ENCODE measurements around the gene GPSM1.

The GPSM1 gene

DNA sequence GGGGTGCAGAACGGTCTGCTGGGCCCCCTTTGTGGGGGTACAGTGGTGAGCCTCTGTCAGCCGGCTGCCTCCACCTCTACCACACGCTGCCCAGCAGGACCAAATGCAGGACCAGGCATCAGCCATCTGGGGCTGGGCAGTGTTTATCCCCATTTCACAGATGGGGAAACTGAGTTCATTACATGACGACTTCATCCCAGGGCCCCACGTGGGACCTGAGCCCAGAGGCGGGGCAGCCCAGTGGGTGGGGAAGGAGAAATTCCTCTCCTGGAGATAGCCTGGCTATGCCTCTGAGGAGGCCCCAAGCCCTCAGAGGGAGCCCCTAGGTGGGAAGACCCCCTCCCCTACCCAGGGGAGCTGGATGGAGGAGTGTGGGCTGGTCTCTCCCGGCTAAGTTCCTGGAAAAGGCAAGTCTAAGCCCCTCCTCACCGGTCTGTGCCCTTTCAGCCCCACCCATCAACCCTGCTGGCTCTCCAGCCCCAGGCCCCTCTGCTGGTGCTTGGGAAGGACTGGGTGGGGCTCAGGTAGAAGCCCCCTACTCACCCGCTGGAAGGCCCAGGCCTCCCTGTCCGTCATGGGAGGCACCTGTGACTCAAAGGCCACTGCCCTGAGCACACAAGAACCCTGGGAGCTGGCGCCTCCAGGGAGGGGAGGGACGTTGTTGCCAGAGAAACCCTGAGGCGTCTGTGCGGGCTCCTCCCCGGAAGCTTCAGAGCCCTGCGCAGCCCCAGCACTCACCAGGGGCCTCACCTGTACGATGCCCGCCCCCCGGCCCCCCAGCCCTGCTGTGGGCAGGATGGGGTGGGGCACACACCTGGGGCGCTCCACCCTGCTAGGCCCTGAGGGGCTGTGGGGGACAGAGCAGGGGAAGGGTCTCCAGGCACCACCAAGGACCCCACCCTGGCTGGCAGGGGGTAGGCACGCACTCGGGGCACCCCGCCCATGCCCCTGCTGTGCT lies 16.0 kb upstream of the GPSM1 start:
- H3K36me3 ChIP-seq (ENCODE audit: control insufficient read depth, insufficient read depth, low read length) = no peaks in the 10 kb centered on the region
- H3K4me1 ChIP-seq (ENCODE audit: control insufficient read depth, insufficient read depth, low read length, poor library complexity, severe bottlenecking) = peaks cover 7% of the 10 kb centered on the region
- H3K27me3 ChIP-seq (replicated peaks; ENCODE audit: control insufficient read depth, insufficient read depth, low read length, poor library complexity, severe bottlenecking) = peaks cover 4% of the 10 kb centered on the region
- no peaks in the 10 kb centered on the region for H3K9me3 ChIP-seq (ENCODE audit: control insufficient read depth, low read length)
- H3K27ac ChIP-seq (ENCODE audit: insufficient read depth, low read length, poor library complexity, severe bottlenecking) = no peak overlapping the region
- H3K4me3 ChIP-seq (ENCODE audit: insufficient read depth, low read depth, low read length, poor library complexity, severe bottlenecking) = no peak overlapping the region
- DNase-seq = no peak

DNA sequence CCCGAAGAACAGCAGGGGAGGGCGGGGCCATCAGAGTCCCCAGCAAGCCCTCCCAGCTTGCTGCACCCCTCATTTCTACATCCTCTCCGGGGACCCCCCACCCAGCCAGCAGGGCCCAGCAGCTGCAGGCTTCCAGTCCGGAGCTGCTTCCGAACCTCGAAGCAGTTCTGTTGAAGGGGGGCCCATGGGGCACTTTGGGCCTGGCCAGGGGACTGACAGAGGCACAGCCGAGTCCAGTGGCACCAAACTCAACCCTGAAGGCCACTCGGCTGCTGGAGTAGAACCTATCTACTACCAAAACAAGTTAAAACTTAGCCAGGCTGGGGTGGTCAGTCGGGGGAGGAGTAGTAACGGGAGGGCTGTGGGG lies 15.3 kb upstream of the GPSM1 start:
- peaks cover 4% of the 10 kb centered on the region for H3K27me3 ChIP-seq (replicated peaks; ENCODE audit: control insufficient read depth, insufficient read depth, low read length, poor library complexity, severe bottlenecking)
- peaks cover 4% of the 10 kb centered on the region for H3K4me1 ChIP-seq (ENCODE audit: control insufficient read depth, insufficient read depth, low read length, poor library complexity, severe bottlenecking)

DNA sequence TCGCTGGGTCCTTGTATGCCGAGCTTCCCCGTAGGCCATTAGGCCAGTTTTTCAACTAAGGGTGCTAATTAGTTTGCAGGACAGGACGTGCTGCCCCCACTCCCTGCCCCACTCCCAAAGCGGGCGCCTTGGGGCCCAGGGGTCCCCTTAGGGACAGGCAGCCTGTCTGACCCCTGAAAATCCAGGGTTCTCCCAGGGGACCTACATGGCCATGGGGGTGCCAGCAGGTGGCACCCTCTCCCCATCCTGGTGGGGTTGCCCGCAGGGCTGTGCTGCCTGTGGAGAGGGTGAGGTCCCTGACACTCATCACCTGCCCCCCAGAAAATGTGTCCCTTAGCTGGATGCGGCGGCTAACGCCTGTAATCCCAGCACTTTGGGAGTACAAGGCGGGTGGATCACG lies 14.9 kb upstream of the GPSM1 start:
- H3K9me3 ChIP-seq (ENCODE audit: control insufficient read depth, low read length) = no peaks in the 10 kb centered on the region
- no peak overlapping the region for H3K4me3 ChIP-seq (ENCODE audit: insufficient read depth, low read depth, low read length, poor library complexity, severe bottlenecking)
- no peak overlapping the region for H3K27ac ChIP-seq (ENCODE audit: insufficient read depth, low read length, poor library complexity, severe bottlenecking)
- H3K4me1 ChIP-seq (ENCODE audit: control insufficient read depth, insufficient read depth, low read length, poor library complexity, severe bottlenecking) = peaks cover 4% of the 10 kb centered on the region
- DNase-seq = peak in 1 of 3 donors; percentile 15
- H3K27me3 ChIP-seq (replicated peaks; ENCODE audit: control insufficient read depth, insufficient read depth, low read length, poor library complexity, severe bottlenecking) = peaks cover 4% of the 10 kb centered on the region
- H3K36me3 ChIP-seq (ENCODE audit: control insufficient read depth, insufficient read depth, low read length) = no peaks in the 10 kb centered on the region

More for the DNA sequence above, 15.3 kb upstream of the GPSM1 start:
- no peaks in the 10 kb centered on the region for H3K9me3 ChIP-seq (ENCODE audit: control insufficient read depth, low read length)
- no peak for DNase-seq
- no peaks in the 10 kb centered on the region for H3K36me3 ChIP-seq (ENCODE audit: control insufficient read depth, insufficient read depth, low read length)
- no peak overlapping the region for H3K27ac ChIP-seq (ENCODE audit: insufficient read depth, low read length, poor library complexity, severe bottlenecking)
- no peak overlapping the region for H3K4me3 ChIP-seq (ENCODE audit: insufficient read depth, low read depth, low read length, poor library complexity, severe bottlenecking)

DNA sequence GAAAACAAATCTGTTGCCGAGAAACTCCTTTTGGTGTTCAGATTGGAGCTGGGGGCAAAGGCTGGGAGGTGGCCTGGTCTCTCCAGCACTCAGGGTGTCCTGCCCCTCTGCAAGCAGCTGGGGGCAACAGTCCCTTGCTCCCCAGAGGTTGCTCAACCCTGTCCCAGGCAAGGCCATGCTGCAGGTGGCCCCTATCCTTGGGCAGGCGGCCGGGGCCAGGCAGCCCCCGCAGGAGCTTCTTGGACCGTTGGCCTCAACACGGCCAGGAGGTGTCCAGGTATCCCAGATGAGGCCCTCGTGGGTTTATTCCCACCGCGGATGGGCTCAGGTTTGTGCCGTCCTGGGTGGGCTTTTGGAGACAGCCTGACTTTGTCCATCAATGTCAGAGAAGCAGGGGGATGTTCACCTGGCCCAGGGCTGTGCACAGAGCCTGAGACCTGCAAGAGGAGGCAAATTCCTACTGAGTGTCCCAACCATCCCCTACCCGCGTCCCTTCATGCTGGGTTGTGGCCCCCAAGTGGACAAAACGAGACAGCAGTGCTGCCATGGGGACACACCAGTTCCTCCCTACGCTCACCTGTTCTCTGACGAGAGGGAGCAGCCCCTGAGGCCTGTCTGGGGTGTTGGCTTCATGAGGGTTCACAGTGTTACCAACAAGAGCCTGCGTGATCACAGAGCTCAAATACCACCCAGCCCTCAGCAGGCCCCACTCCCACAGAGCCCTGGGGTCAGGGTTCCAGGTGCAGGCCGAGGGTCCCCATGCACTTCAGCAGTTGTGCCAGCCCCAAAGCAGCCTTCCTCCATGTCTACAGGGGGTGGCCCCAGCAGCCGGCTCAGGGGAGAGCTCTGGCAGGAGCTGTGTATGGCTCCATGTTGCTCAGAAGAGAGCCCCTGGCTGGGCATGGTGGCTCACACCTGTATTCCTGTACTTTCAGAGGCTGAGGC lies 14.0 kb upstream of the GPSM1 start:
- H3K4me3 ChIP-seq (ENCODE audit: insufficient read depth, low read depth, low read length, poor library complexity, severe bottlenecking) = no peak overlapping the region
- H3K36me3 ChIP-seq (ENCODE audit: control insufficient read depth, insufficient read depth, low read length) = no peaks in the 10 kb centered on the region
- H3K27me3 ChIP-seq (replicated peaks; ENCODE audit: control insufficient read depth, insufficient read depth, low read length, poor library complexity, severe bottlenecking) = peaks cover 4% of the 10 kb centered on the region
- no peaks in the 10 kb centered on the region for H3K9me3 ChIP-seq (ENCODE audit: control insufficient read depth, low read length)
- peaks cover 4% of the 10 kb centered on the region for H3K4me1 ChIP-seq (ENCODE audit: control insufficient read depth, insufficient read depth, low read length, poor library complexity, severe bottlenecking)
- no peak overlapping the region for H3K27ac ChIP-seq (ENCODE audit: insufficient read depth, low read length, poor library complexity, severe bottlenecking)
- no peak for DNase-seq

DNA sequence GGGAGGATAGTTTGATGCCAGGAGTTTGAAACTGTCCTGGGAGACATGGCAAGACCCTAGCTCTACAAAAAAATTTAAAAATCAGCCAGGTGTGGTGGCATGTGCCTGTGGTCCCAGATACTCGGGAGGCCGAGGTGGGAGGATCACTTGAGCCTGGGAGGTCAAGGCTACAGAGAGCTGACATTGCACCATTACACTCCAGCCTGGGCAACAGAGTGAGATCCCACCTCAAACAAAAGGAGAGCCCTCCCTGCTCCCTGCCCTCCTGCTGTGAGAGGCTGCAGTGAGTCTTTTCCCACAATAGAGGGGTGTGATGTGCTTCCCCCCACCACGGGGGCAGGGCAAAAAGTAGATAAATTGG lies 13.3 kb upstream of the GPSM1 start:
- no peaks in the 10 kb centered on the region for H3K36me3 ChIP-seq (ENCODE audit: control insufficient read depth, insufficient read depth, low read length)
- no peak for DNase-seq
- no peak overlapping the region for H3K27ac ChIP-seq (ENCODE audit: insufficient read depth, low read length, poor library complexity, severe bottlenecking)
- H3K4me3 ChIP-seq (ENCODE audit: insufficient read depth, low read depth, low read length, poor library complexity, severe bottlenecking) = no peak overlapping the region
- peaks cover 4% of the 10 kb centered on the region for H3K4me1 ChIP-seq (ENCODE audit: control insufficient read depth, insufficient read depth, low read length, poor library complexity, severe bottlenecking)
- no peaks in the 10 kb centered on the region for H3K9me3 ChIP-seq (ENCODE audit: control insufficient read depth, low read length)
- H3K27me3 ChIP-seq (replicated peaks; ENCODE audit: control insufficient read depth, insufficient read depth, low read length, poor library complexity, severe bottlenecking) = peaks cover 4% of the 10 kb centered on the region

DNA sequence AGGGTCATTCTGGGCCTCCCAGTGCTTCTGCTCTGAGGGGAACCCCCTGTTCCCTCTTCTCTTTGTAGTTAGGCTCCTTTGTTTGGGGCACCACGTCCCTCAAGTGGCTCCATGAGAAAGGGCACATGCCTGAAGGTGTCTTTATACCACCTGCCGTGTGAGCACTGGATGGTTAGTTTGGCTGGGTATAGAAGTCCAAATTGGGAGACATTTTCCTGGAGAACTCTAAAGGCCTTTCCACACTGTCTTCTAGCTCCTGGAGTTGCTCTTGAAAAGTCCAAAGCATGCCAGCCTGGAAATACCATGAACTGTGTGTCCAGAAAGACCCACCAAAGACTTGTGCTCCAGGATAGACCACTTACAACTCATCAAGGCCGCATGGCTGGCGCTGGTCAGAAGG lies 12.4 kb upstream of the GPSM1 start:
- no peak for DNase-seq
- Histone ChIP-seq H3K4me3 (ENCODE audit: insufficient read depth, low read depth, low read length, poor library complexity, severe bottlenecking) (no peak overlapping the region), H3K27ac (ENCODE audit: insufficient read depth, low read length, poor library complexity, severe bottlenecking) (no peak overlapping the region), H3K9me3 (ENCODE audit: control insufficient read depth, low read length) (no peaks in the 10 kb centered on the region), H3K36me3 (ENCODE audit: control insufficient read depth, insufficient read depth, low read length) (no peaks in the 10 kb centered on the region), H3K4me1 (ENCODE audit: control insufficient read depth, insufficient read depth, low read length, poor library complexity, severe bottlenecking) (peaks cover 4% of the 10 kb centered on the region), H3K27me3 (replicated peaks; ENCODE audit: control insufficient read depth, insufficient read depth, low read length, poor library complexity, severe bottlenecking) (peaks cover 4% of the 10 kb centered on the region)

DNA sequence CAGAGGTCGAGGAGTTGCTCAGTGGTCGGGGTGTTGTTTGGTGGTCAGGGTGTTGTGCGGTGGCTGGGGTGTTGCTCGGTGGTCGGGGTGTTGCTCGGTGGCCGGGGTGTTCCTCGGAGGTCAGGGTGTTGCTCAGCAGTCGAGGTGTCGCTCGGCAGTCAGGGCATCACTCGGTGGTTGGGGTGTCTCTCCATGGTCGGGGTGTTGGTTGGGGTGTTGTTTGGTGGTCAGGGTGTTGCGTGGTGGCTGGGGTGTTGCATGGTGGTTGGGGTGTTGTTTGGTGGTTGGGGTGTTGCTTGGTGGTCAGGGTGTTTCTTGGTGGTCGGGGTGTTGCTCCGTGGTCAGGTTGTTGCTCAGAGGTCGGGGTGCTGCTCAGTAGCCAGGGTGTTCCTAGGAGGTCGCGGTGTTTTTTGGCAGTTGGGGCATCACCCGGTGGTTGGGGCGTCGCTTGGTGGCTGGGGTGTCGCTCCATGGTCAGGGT lies 11.0 kb upstream of the GPSM1 start:
- Histone ChIP-seq H3K4me3 (ENCODE audit: insufficient read depth, low read depth, low read length, poor library complexity, severe bottlenecking) (no peak overlapping the region), H3K4me1 (ENCODE audit: control insufficient read depth, insufficient read depth, low read length, poor library complexity, severe bottlenecking) (peaks cover 3% of the 10 kb centered on the region), H3K9me3 (ENCODE audit: control insufficient read depth, low read length) (no peaks in the 10 kb centered on the region), H3K36me3 (ENCODE audit: control insufficient read depth, insufficient read depth, low read length) (no peaks in the 10 kb centered on the region), H3K27me3 (replicated peaks; ENCODE audit: control insufficient read depth, insufficient read depth, low read length, poor library complexity, severe bottlenecking) (no peaks in the 10 kb centered on the region), H3K27ac (ENCODE audit: insufficient read depth, low read length, poor library complexity, severe bottlenecking) (no peak overlapping the region)
- no peak for DNase-seq

DNA sequence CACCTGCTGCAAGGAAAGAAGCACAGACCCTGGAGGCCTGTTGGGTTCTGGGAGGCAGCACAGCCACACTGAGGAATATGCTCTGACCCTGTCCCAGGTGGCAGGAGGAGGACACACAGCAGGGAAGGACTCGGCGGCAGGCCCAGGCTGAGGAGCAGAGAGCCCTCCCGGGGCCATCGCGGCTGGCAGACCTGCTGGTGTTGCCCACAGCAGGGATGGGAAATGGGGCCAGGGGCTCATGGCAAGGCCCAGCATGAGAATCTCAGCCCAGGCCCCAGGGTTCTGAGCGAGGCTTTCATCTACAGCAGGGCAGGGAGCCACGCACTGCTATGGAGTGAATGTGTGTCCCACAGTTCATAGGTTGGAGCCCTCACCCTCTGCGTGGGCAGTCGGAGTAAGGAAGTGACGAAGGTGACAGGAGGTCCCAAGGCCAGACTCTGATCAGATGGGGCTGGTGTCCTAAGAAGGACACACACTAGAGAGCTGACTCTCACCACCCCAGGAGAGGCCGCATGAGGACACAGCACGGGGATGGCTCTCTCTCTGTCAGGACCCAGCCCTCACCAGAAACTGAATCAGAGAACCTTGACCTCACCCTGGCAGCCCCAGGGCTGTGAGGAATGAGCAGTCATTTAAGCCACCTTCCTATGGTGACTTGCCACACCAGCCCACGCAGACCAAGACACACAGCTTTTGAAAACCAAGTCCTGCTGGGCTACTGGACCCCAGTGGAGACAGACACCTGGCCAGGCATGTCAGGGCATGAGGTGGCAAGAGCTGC lies 10.3 kb upstream of the GPSM1 start:
- Histone ChIP-seq H3K4me1 (ENCODE audit: control insufficient read depth, insufficient read depth, low read length, poor library complexity, severe bottlenecking) (no peaks in the 10 kb centered on the region), H3K4me3 (ENCODE audit: insufficient read depth, low read depth, low read length, poor library complexity, severe bottlenecking) (no peak overlapping the region), H3K27me3 (replicated peaks; ENCODE audit: control insufficient read depth, insufficient read depth, low read length, poor library complexity, severe bottlenecking) (no peaks in the 10 kb centered on the region), H3K36me3 (ENCODE audit: control insufficient read depth, insufficient read depth, low read length) (no peaks in the 10 kb centered on the region), H3K9me3 (ENCODE audit: control insufficient read depth, low read length) (no peaks in the 10 kb centered on the region), H3K27ac (ENCODE audit: insufficient read depth, low read length, poor library complexity, severe bottlenecking) (no peak overlapping the region)
- no peak for DNase-seq

DNA sequence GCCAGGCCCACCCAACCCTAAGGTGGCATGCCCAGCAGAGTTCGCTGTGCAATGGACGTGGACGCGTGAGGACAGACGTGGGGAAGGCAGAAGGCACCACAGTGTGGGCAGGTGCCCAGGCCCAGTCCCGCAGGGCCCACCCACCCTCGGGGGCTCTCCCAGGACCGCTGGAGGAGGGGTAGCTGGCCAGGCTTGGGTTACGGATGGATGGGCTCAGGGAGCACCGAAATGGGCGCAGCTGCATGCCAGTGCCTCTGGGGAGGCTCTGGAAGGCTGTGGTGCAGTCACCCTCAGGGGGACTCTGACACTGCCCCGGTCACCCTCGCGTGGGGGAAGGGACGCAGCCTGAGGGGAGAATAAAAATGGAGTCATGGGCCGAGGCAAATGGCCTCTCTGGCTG lies 9.6 kb upstream of the GPSM1 start:
- Histone ChIP-seq H3K27me3 (replicated peaks; ENCODE audit: control insufficient read depth, insufficient read depth, low read length, poor library complexity, severe bottlenecking) (no peaks in the 10 kb centered on the region), H3K4me3 (ENCODE audit: insufficient read depth, low read depth, low read length, poor library complexity, severe bottlenecking) (no peak overlapping the region), H3K27ac (ENCODE audit: insufficient read depth, low read length, poor library complexity, severe bottlenecking) (no peak overlapping the region), H3K4me1 (ENCODE audit: control insufficient read depth, insufficient read depth, low read length, poor library complexity, severe bottlenecking) (no peaks in the 10 kb centered on the region), H3K36me3 (ENCODE audit: control insufficient read depth, insufficient read depth, low read length) (no peaks in the 10 kb centered on the region), H3K9me3 (ENCODE audit: control insufficient read depth, low read length) (no peaks in the 10 kb centered on the region)
- no peak for DNase-seq
